Activated T-helper 17 cell treated with anti-CD3 and anti-CD28 coated beads, Interleukin-2, amount 50 U/mL, for 72 hours (primary cell): ENCODE data around the gene ASCL2. TPM values are rescaled to one million over a fixed set of nuclear protein-coding genes. Genes with fewer than 3 reads are reported as not detected.
"Not testable (repeated sequence)": the region's sequence is repeated elsewhere in the genome, so short reads cannot be mapped to it uniquely, and the experiment has no call there.

ENCODE experiments used
- ATAC-seq: fragments of 150-1000 bp; cut with Tn5 transposase; replicated peaks from 2 replicates; pipeline ENCODE4 v1.10.0; 2021; ENCODE audit warnings: mild to moderate bottlenecking, moderate library complexity
- H3K27ac Mint-ChIP-seq: one replicate; pipeline ENCODE4 v1.8.0; 2022; ENCODE audit warnings: mixed read lengths
- H3K27me3 Mint-ChIP-seq: one replicate; pipeline ENCODE4 v1.8.0; 2022; ENCODE audit warnings: mixed read lengths
- H3K36me3 Mint-ChIP-seq: one replicate; pipeline ENCODE4 v1.8.0; 2022; ENCODE audit warnings: low read depth, mild to moderate bottlenecking, mixed read lengths
- H3K4me1 Mint-ChIP-seq: one replicate; pipeline ENCODE4 v1.8.0; 2022; ENCODE audit warnings: mixed read lengths
- H3K4me3 Mint-ChIP-seq: one replicate; pipeline ENCODE4 v1.8.0; 2022; ENCODE audit warnings: mild to moderate bottlenecking, mixed read lengths
- H3K9me3 Mint-ChIP-seq: one replicate; pipeline ENCODE4 v1.8.0; 2022; ENCODE audit warnings: mixed read lengths
- total RNA-seq, 2 donors: library from RNA; stranded (reverse); gene quantifications; one replicate each; pipeline ENCODE4 v1.2.3, GENCODE V29; 2022

The ASCL2 gene
- total RNA-seq, 2 donors from 2014 or later: 1.2 to 5.1 TPM

DNA sequence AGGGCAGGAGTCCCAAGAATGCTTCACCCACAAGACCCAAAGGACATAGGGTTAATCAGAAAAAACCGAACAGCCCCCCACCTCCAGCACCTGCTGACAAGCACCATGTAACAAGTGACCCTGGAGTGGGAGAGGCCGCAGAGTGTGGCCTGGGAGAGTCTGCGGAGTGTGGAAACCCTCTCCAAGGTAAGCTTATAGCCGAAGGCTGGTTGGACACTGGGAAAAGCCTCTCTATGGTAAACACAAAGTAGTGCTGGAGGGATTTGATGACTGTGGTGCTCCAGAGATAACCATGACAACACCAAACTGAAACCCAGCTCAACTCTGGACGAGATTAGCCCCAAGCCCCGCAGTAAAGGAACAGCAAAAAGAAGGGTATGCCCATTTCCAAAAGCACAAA lies 19.2 kb downstream of the ASCL2 start:
- Mint-ChIP-seq H3K4me3 (no peak overlapping the region), H3K27ac (no peak overlapping the region), H3K9me3 (no peaks in the 10 kb centered on the region), H3K36me3 (no peaks in the 10 kb centered on the region), H3K4me1 (no peaks in the 10 kb centered on the region), H3K27me3 (peaks cover 3% of the 10 kb centered on the region)
- no peak for ATAC-seq

- Mint-ChIP-seq H3K27me3 (peaks cover 3% of the 10 kb centered on the region), H3K9me3 (no peaks in the 10 kb centered on the region), H3K36me3 (no peaks in the 10 kb centered on the region), H3K4me1 (no peaks in the 10 kb centered on the region), H3K4me3 (no peak overlapping the region), H3K27ac (no peak overlapping the region)
- ATAC-seq: no peak
Measured at GRCh38 chr11:2250485-2250884, 19.9 kb downstream of the ASCL2 start.

- no peak overlapping the region for H3K27ac Mint-ChIP-seq
- H3K9me3 Mint-ChIP-seq: no peaks in the 10 kb centered on the region
- no peak overlapping the region for H3K4me3 Mint-ChIP-seq
- no peaks in the 10 kb centered on the region for H3K36me3 Mint-ChIP-seq
- ATAC-seq: no peak
- H3K27me3 Mint-ChIP-seq: peaks cover 3% of the 10 kb centered on the region
- no peaks in the 10 kb centered on the region for H3K4me1 Mint-ChIP-seq
Measured at GRCh38 chr11:2250041-2250440, 20.3 kb downstream of the ASCL2 start.

DNA sequence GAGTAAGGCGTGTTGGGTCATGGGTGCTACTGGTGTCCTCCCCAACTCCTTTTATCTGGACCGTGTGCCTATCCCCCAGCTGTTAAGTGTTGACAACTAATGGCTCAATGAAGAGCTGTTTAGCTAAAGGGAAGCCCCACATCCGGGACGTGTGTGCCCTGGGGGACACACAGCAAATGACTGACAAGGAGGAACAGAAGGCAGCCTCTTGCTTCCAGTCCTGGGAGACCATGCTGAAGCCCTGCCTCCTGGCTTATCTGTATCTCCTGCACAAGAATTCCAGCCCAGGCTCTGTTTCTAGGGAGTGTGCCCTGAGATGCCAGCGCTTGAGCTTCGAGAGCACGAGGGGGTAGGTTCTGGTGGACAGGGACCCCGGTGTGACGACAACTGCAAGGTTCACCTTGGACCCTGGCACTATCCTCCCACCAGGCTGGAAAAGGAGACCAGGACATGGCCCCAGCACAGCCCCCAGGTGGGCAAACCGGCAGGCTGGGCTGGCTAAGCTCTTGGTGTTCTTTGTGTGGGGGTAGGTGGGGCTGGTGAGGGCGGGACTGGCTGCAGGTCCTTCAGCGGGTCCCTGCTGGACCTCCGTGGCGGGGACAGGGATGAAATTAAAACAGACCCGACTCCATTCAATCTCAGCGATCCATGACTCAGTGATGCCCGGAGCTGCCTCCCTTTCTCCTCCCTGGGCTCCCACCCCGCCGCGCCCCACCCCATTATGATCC lies 21.0 kb downstream of the ASCL2 start:
- Mint-ChIP-seq H3K27ac (no peak overlapping the region), H3K4me3 (no peak overlapping the region), H3K4me1 (no peaks in the 10 kb centered on the region), H3K27me3 (peaks cover 3% of the 10 kb centered on the region), H3K9me3 (no peaks in the 10 kb centered on the region), H3K36me3 (no peaks in the 10 kb centered on the region)
- ATAC-seq: no peak

DNA sequence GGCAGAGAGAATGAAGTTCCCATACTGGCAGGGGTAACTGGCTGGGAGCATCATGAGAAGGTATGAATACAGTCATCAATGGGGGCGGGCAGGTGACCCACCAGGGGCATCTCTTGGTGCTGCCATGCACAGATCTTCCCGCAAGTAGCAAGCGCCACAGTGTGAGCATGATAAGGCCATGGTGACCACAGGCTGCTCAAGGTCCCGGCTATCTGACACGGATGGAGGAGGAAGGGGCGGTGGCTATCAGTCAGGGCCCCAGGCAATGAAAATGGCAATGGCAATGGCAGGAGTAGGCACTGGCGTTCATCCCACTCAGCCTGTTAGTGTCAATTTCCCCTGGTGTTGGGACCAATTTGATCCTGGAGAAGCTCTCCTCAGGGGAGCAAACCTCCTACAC lies 21.6 kb downstream of the ASCL2 start:
- ATAC-seq: no peak
- Mint-ChIP-seq H3K27me3 (peaks cover 3% of the 10 kb centered on the region), H3K27ac (no peak overlapping the region), H3K36me3 (no peaks in the 10 kb centered on the region), H3K9me3 (no peaks in the 10 kb centered on the region), H3K4me3 (no peak overlapping the region), H3K4me1 (no peaks in the 10 kb centered on the region)

DNA sequence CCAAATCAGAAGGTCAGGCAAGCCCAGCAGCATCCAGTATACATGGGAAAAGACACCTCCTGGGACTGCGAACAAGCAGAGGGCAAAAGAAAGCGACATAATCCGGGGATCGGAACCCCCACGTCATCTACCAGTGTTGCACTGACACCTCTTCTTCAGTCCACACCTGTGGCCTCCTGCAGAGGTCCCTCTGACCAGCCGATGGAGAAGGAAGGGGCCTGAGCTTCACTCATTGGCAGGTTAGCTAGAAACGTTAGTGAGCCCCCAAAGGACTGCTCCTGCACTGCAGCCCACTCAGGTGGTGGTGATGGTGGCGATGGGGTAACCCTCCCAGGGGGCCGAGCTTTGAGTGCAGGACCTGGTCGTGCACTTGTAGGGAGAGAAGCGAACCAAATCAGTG lies 22.1 kb downstream of the ASCL2 start:
- Mint-ChIP-seq H3K27me3 (peaks cover 3% of the 10 kb centered on the region), H3K27ac (no peak overlapping the region)

DNA sequence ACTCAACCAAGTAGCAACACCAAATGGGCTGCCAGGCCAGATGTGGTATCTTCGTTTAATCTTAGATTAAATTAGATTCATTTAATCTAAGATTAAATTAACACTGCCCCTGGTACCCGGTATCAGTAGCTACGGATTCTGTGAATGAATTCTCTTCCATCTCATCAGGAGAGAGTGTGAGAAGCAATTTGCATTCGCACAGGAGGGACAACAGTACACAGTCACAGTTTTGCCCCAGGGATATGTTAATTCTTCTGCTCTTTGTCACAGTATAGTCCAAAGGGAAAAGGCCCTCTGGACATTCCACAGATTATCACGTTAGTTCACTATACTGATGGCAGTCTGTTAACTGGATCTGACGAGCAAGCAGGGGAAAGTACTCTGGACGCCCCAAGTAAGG lies 22.9 kb downstream of the ASCL2 start:
- Mint-ChIP-seq H3K4me3 (no peak overlapping the region), H3K27ac (no peak overlapping the region), H3K36me3 (no peaks in the 10 kb centered on the region), H3K27me3 (peaks cover 3% of the 10 kb centered on the region), H3K4me1 (no peaks in the 10 kb centered on the region), H3K9me3 (no peaks in the 10 kb centered on the region)
- no peak for ATAC-seq

More for the DNA sequence above, 22.1 kb downstream of the ASCL2 start:
- Mint-ChIP-seq H3K9me3 (no peaks in the 10 kb centered on the region), H3K36me3 (no peaks in the 10 kb centered on the region), H3K4me3 (no peak overlapping the region), H3K4me1 (no peaks in the 10 kb centered on the region)
- ATAC-seq: no peak

DNA sequence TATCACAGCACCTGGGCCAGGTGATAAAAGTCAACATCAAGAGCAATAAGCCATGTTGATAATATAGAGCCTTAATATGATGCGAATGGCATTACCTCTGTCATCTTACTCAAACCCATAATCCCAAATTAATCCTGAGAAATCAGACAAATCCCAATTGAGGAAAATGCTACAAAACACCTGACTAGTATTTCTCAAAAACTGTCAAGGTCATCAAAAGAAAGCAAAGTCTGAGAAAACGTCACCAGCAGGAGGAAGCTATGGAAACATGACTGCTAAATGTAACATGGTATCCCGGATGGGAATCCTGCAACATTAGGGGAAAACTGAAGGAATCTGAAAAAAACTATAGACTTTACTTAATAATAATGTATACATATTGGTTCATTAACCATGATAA lies 29.6 kb downstream of the ASCL2 start:
- Mint-ChIP-seq H3K4me1 (no peaks in the 10 kb centered on the region), H3K27me3 (peaks cover 3% of the 10 kb centered on the region), H3K27ac (no peak overlapping the region), H3K9me3 (peaks cover 4% of the 10 kb centered on the region), H3K4me3 (no peak overlapping the region), H3K36me3 (no peaks in the 10 kb centered on the region)
- ATAC-seq: no peak

DNA sequence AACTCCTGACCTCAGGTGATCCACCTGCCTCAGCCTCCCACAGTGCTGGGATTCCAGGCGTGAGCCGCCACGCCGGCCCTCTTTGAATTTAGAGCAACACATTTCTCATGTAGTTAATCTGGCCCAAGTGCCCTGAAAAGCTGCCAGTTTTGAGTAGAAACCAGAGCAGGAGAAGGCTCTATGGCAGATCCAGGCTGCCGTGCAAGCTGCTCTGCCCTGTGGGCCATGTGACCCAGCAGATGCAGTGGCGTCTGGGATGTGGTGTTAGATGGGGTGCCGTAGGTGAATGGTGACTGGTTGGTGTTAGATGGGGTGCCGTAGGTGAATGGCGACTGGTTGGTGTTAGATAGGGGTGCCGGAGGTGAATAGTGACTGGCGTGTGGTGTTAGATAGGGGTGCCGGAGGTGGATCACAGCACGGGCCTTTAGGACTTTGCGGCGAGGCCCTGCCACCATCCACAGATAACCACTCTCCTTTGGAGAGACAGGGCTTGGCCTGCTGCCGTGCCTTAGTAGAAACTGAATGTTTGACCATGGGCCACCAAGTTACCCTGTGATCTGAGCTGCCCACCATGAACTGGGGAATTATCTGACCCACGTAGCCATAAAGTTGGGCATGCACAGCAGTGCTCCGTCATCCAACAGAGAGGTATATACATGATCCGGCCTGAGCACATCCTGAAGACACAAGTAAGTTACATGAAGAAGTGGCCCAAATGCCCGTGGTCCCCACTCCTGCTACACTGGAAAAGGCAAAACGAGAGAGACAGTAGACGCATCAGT lies 32.7 kb downstream of the ASCL2 start:
- Mint-ChIP-seq H3K36me3 (no peaks in the 10 kb centered on the region), H3K27ac (no peak overlapping the region), H3K27me3 (peaks cover 3% of the 10 kb centered on the region), H3K4me1 (no peaks in the 10 kb centered on the region), H3K4me3 (no peak overlapping the region), H3K9me3 (peaks cover 4% of the 10 kb centered on the region)
- no peak for ATAC-seq

DNA sequence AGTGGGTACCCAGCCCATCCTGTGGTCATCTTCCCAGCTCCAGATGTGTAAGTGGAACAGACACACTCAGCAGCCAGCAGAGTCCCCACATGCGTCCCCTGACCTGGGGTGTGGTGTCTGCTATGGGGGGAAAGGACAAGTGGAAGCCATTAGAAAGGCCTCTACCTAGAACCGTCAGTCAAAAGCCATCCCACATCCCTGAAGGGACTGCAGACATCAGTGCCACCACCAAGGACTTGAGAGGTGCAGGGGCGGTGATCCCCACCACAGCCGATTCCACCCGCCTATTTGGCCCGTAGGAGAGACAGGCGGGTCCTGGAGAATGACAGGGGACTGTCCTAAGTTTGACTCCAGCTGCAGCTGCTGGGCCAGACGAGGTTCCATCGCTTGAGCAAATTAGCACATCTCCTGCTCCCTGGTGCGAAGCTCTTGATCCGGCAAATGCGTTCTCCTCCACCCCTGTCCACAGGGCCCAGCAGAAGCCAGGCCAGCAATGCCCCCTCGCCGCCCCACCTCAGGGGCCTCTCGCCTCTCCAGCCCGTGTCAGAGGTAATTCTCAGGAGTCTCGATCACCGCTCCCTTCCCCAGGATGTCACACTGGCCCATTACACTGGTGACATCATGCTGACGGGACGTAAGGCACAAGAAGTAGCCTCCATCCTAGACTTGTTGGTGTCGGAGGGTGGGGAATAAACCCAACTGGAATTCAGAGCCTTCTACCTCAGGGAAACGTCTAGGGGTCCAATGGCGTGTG lies 33.8 kb downstream of the ASCL2 start:
- H3K36me3 Mint-ChIP-seq, H3K4me3 Mint-ChIP-seq, ATAC-seq, H3K27me3 Mint-ChIP-seq, H3K27ac Mint-ChIP-seq, H3K4me1 Mint-ChIP-seq, H3K9me3 Mint-ChIP-seq: not testable (repeated sequence)

DNA sequence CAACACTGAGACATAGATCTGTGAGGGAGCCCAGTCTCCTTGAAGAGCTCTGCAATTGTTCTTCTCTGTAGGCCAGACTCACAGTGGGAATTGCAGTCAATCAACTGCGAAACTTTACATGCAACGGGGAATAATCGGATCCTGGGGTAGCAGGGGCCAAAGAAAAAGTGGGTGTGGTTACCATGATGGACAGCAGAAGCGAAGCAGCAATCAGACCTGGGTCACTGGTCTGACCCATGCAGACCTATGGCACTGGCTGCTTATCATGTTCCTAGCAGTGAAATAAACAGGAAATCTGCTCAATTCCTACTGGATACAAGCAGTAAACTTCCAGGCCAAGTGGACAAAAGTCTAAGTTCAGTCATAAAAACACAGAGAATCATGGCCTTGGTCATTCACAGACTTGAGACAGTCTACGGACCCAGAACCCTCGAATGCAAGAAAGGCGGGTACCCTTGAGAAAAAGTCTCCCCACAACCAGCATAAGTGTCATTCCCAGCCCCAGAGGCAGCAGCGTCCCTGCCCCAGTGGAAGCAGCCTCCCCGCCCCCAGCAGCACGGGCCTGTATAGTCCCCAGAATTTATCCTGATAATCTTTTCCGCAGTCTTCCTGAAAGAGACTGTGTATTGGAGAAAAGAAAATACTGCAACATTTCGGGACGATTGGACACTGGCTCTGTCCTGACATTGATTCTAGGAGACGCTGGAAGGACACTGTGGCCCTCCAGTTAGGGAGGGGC lies 34.6 kb downstream of the ASCL2 start:
- H3K4me1 Mint-ChIP-seq: no peaks in the 10 kb centered on the region
- no peak for ATAC-seq
- peaks cover 5% of the 10 kb centered on the region for H3K27me3 Mint-ChIP-seq
- no peak overlapping the region for H3K4me3 Mint-ChIP-seq
- peaks cover 1% of the 10 kb centered on the region for H3K9me3 Mint-ChIP-seq
- no peaks in the 10 kb centered on the region for H3K36me3 Mint-ChIP-seq
- no peak overlapping the region for H3K27ac Mint-ChIP-seq

GRCh38 chr11:2234963-2235362 lies 35.4 kb downstream of the ASCL2 start:
- Mint-ChIP-seq H3K36me3 (no peaks in the 10 kb centered on the region), H3K27ac (no peak overlapping the region), H3K4me1 (no peaks in the 10 kb centered on the region), H3K27me3 (peaks cover 9% of the 10 kb centered on the region), H3K9me3 (peaks cover 8% of the 10 kb centered on the region), H3K4me3 (no peak overlapping the region)
- no peak for ATAC-seq

GRCh38 chr11:2233693-2234455 lies 36.5 kb downstream of the ASCL2 start:
- Mint-ChIP-seq H3K36me3 (no peaks in the 10 kb centered on the region), H3K27me3 (peaks cover 16% of the 10 kb centered on the region), H3K9me3 (peaks cover 16% of the 10 kb centered on the region), H3K4me1 (no peaks in the 10 kb centered on the region), H3K27ac (no peak overlapping the region), H3K4me3 (no peak overlapping the region)
- no peak for ATAC-seq
